ENCODE data around the gene ADNP. TPM values are rescaled to one million over a fixed set of nuclear protein-coding genes. Genes with fewer than 3 reads are reported as not detected.

Gene ADNP
- total and polyA plus RNA-seq, 3 experiments from 2014 or later = 11.9 to 78.6 (median 78.1) TPM

GRCh38 chr20:50921803-50922501 is 9.3 kb downstream of the ADNP start:
- Histone ChIP-seq H3K27me3 (ENCODE audit: insufficient read depth, low read length, poor library complexity, severe bottlenecking) (no peaks in the 10 kb centered on the region), H3K4me1 (ENCODE audit: insufficient read depth, low read length) (peaks cover 62% of the 10 kb centered on the region), H3K36me3 (ENCODE audit: insufficient read depth, low read length) (peaks cover 4% of the 10 kb centered on the region), H3K4me3 (ENCODE audit: low read length) (no peak overlapping the region), H3K27ac (ENCODE audit: low read depth, low read length) (no peak overlapping the region), H3K9me3 (ENCODE audit: low read length) (no peaks in the 10 kb centered on the region)
- peaks cover 0 to 54% (median 6%) of the 10 kb centered on the region in 3 donors for H3K36me3 Mint-ChIP-seq
- CTCF ChIA-PET = interaction anchor here (1.1 to 15.9 kb wide), 4 partner anchors 9 to 127 kb away, joined by 3 to 278 read pairs (median 6); partner anchors contain the start of genes ADNP and BCAS4
- peak overlapping the region in 7 of 8 donors; percentile 32 to 83 (median 76) for H3K27ac Mint-ChIP-seq
- no peaks in the 10 kb centered on the region for H3K9me3 Mint-ChIP-seq
- peaks cover 79 to 93% (median 89%) of the 10 kb centered on the region in 3 donors for H3K4me1 Mint-ChIP-seq
- H3K4me3 Mint-ChIP-seq = peak overlapping the region in 2 of 7 donors; percentile 2 to 8
- DNase-seq = no peak
- H3K27me3 Mint-ChIP-seq = no peaks in the 10 kb centered on the region
- POLR2A ChIA-PET = interaction anchor here (0.7 to 1.6 kb wide), 2 partner anchors 9 to 41 kb away, joined by 4 to 7 read pairs; partner anchors contain the start of gene ADNP

- H3K27ac ChIP-seq (ENCODE audit: low read depth, low read length) = no peak overlapping the region
- Mint-ChIP-seq H3K9me3 (no peaks in the 10 kb centered on the region), H3K27ac (peak overlapping the region in 7 of 8 donors; percentile 17 to 83 (median 38))
Observed at GRCh38 chr20:50920997-50921396, 10.2 kb downstream of the ADNP start.

GRCh38 chr20:50919567-50919966 is 11.7 kb downstream of the ADNP start:
- no peak overlapping the region for H3K4me3 ChIP-seq (ENCODE audit: low read length)
- H3K27ac Mint-ChIP-seq = peak overlapping the region in 5 of 8 donors; percentile 5 to 90 (median 80)
- H3K9me3 ChIP-seq (ENCODE audit: low read length) = no peaks in the 10 kb centered on the region
- POLR2A ChIA-PET = interaction anchor here (1.2 kb wide), 1 partner anchor 9 kb away, joined by 9 read pairs; no protein-coding TSS in a partner anchor
- CTCF ChIA-PET = interaction anchor here (1.5 to 1.6 kb wide), 2 partner anchors 10 to 125 kb away, joined by 5 to 10 read pairs; partner anchors contain the start of gene BCAS4
- peak overlapping the region in 3 of 7 donors; percentile 8 to 45 (median 29) for H3K4me3 Mint-ChIP-seq
- H3K36me3 ChIP-seq (ENCODE audit: insufficient read depth, low read length) = peaks cover 4% of the 10 kb centered on the region
- H3K27me3 ChIP-seq (ENCODE audit: insufficient read depth, low read length, poor library complexity, severe bottlenecking) = no peaks in the 10 kb centered on the region
- peaks cover 0 to 40% (median 6%) of the 10 kb centered on the region in 3 donors for H3K36me3 Mint-ChIP-seq
- H3K27me3 Mint-ChIP-seq = no peaks in the 10 kb centered on the region
- H3K4me1 ChIP-seq (ENCODE audit: insufficient read depth, low read length) = peaks cover 66% of the 10 kb centered on the region
- no peaks in the 10 kb centered on the region for H3K9me3 Mint-ChIP-seq
- no peak for DNase-seq
- no peak overlapping the region for H3K27ac ChIP-seq (ENCODE audit: low read depth, low read length)
- peaks cover 79 to 93% (median 89%) of the 10 kb centered on the region in 3 donors for H3K4me1 Mint-ChIP-seq

More at GRCh38 chr20:50920997-50921396, 10.2 kb downstream of the ADNP start:
- H3K36me3 Mint-ChIP-seq = peaks cover 0 to 50% (median 6%) of the 10 kb centered on the region in 3 donors
- POLR2A ChIA-PET = interaction anchor here (1.6 kb wide), 1 partner anchor 10 kb away, joined by 7 read pairs; the partner anchor contains the start of gene ADNP
- CTCF ChIA-PET = interaction anchor here (1.2 to 15.9 kb wide), 3 partner anchors 8 to 126 kb away, joined by 5 to 278 read pairs (median 7); partner anchors contain the start of genes ADNP and BCAS4
- Histone ChIP-seq H3K4me1 (ENCODE audit: insufficient read depth, low read length) (peaks cover 69% of the 10 kb centered on the region), H3K4me3 (ENCODE audit: low read length) (no peak overlapping the region), H3K9me3 (ENCODE audit: low read length) (no peaks in the 10 kb centered on the region), H3K36me3 (ENCODE audit: insufficient read depth, low read length) (peaks cover 4% of the 10 kb centered on the region), H3K27me3 (ENCODE audit: insufficient read depth, low read length, poor library complexity, severe bottlenecking) (no peaks in the 10 kb centered on the region)
- H3K4me1 Mint-ChIP-seq = peaks cover 82 to 93% (median 89%) of the 10 kb centered on the region in 3 donors
- DNase-seq = peak in 2 of 5 donors; percentile 4 to 26
- no peaks in the 10 kb centered on the region for H3K27me3 Mint-ChIP-seq
- H3K4me3 Mint-ChIP-seq = no peak overlapping the region

- POLR2A ChIA-PET = no interaction called here
- Histone ChIP-seq H3K27me3 (ENCODE audit: insufficient read depth, low read length, poor library complexity, severe bottlenecking) (no peaks in the 10 kb centered on the region), H3K4me1 (ENCODE audit: insufficient read depth, low read length) (peaks cover 70% of the 10 kb centered on the region), H3K9me3 (ENCODE audit: low read length) (no peaks in the 10 kb centered on the region), H3K4me3 (ENCODE audit: low read length) (no peak overlapping the region), H3K36me3 (ENCODE audit: insufficient read depth, low read length) (peaks cover 4% of the 10 kb centered on the region), H3K27ac (ENCODE audit: low read depth, low read length) (no peak overlapping the region)
- DNase-seq = no peak
- H3K27me3 Mint-ChIP-seq = no peaks in the 10 kb centered on the region
- peaks cover 0 to 42% (median 6%) of the 10 kb centered on the region in 3 donors for H3K36me3 Mint-ChIP-seq
- H3K9me3 Mint-ChIP-seq = no peaks in the 10 kb centered on the region
- peak overlapping the region in 3 of 8 donors; percentile 62 to 95 (median 66) for H3K27ac Mint-ChIP-seq
- CTCF ChIA-PET = interaction anchor here (1.5 to 1.6 kb wide), 2 partner anchors 11 to 124 kb away, joined by 5 to 10 read pairs; partner anchors contain the start of gene BCAS4
- peak overlapping the region in 1 of 7 donors; percentile 11 for H3K4me3 Mint-ChIP-seq
- peaks cover 80 to 93% (median 90%) of the 10 kb centered on the region in 3 donors for H3K4me1 Mint-ChIP-seq
Observed at GRCh38 chr20:50918403-50918802, 12.8 kb downstream of the ADNP start.

GRCh38 chr20:50916934-50917333 is 14.3 kb downstream of the ADNP start:
- H3K27me3 ChIP-seq (ENCODE audit: insufficient read depth, low read length, poor library complexity, severe bottlenecking) = no peaks in the 10 kb centered on the region
- Mint-ChIP-seq H3K27ac (peak overlapping the region in 7 of 8 donors; percentile 9 to 86 (median 70)), H3K27me3 (no peaks in the 10 kb centered on the region), H3K9me3 (no peaks in the 10 kb centered on the region), H3K36me3 (peaks cover 0 to 39% (median 7%) of the 10 kb centered on the region in 3 donors), H3K4me3 (peak overlapping the region in 5 of 7 donors; percentile 31 to 62 (median 39)), H3K4me1 (peaks cover 81 to 94% (median 92%) of the 10 kb centered on the region in 3 donors)
- H3K4me1 ChIP-seq (ENCODE audit: insufficient read depth, low read length) = peaks cover 67% of the 10 kb centered on the region
- ChIA-PET POLR2A (interaction anchor here (0.6 kb wide), 1 partner anchor 13 kb away, joined by 3 read pairs; no protein-coding TSS in a partner anchor), CTCF (interaction anchor here (1.1 to 5.2 kb wide), 4 partner anchors 12 to 126 kb away, joined by 3 to 32 read pairs (median 10); partner anchors contain the start of genes ADNP and BCAS4)
- H3K9me3 ChIP-seq (ENCODE audit: low read length) = no peaks in the 10 kb centered on the region
- H3K4me3 ChIP-seq (ENCODE audit: low read length) = no peak overlapping the region
- no peaks in the 10 kb centered on the region for H3K36me3 ChIP-seq (ENCODE audit: insufficient read depth, low read length)
- H3K27ac ChIP-seq (ENCODE audit: low read depth, low read length) = no peak overlapping the region
- DNase-seq = no peak

- H3K4me1 Mint-ChIP-seq = peaks cover 82 to 94% (median 92%) of the 10 kb centered on the region in 3 donors
- Histone ChIP-seq H3K27me3 (ENCODE audit: insufficient read depth, low read length, poor library complexity, severe bottlenecking) (no peaks in the 10 kb centered on the region), H3K4me1 (ENCODE audit: insufficient read depth, low read length) (peaks cover 67% of the 10 kb centered on the region), H3K9me3 (ENCODE audit: low read length) (no peaks in the 10 kb centered on the region), H3K4me3 (ENCODE audit: low read length) (no peak overlapping the region), H3K27ac (ENCODE audit: low read depth, low read length) (no peak overlapping the region), H3K36me3 (ENCODE audit: insufficient read depth, low read length) (no peaks in the 10 kb centered on the region)
- peak overlapping the region in 1 of 7 donors; percentile 50 for H3K4me3 Mint-ChIP-seq
- peaks cover 0 to 44% (median 7%) of the 10 kb centered on the region in 3 donors for H3K36me3 Mint-ChIP-seq
- DNase-seq = no peak
- H3K27ac Mint-ChIP-seq = peak overlapping the region in 6 of 8 donors; percentile 9 to 73 (median 59)
- ChIA-PET POLR2A (interaction anchor here (0.6 kb wide), 1 partner anchor 14 kb away, joined by 3 read pairs; no protein-coding TSS in a partner anchor), CTCF (interaction anchor here (1.1 to 5.2 kb wide), 5 partner anchors 7 to 126 kb away, joined by 3 to 32 read pairs (median 7); partner anchors contain the start of genes ADNP and BCAS4)
- H3K9me3 Mint-ChIP-seq = no peaks in the 10 kb centered on the region
- H3K27me3 Mint-ChIP-seq = no peaks in the 10 kb centered on the region
Observed at GRCh38 chr20:50916257-50916656, 15.0 kb downstream of the ADNP start.

GRCh38 chr20:50915424-50915823 is 15.8 kb downstream of the ADNP start:
- CTCF ChIA-PET = interaction anchor here (1.3 to 5.2 kb wide), 4 partner anchors 8 to 121 kb away, joined by 3 to 32 read pairs (median 10); partner anchors contain the start of genes ADNP and BCAS4
- H3K4me3 ChIP-seq (ENCODE audit: low read length) = no peak overlapping the region
- Mint-ChIP-seq H3K4me3 (peak overlapping the region in 2 of 7 donors; percentile 31 to 35), H3K4me1 (peaks cover 80 to 94% (median 92%) of the 10 kb centered on the region in 3 donors), H3K9me3 (no peaks in the 10 kb centered on the region), H3K27ac (peak overlapping the region in 7 of 8 donors; percentile 19 to 80 (median 41)), H3K36me3 (peaks cover 0 to 41% (median 7%) of the 10 kb centered on the region in 3 donors), H3K27me3 (no peaks in the 10 kb centered on the region)
- H3K27me3 ChIP-seq (ENCODE audit: insufficient read depth, low read length, poor library complexity, severe bottlenecking) = no peaks in the 10 kb centered on the region
- peaks cover 70% of the 10 kb centered on the region for H3K4me1 ChIP-seq (ENCODE audit: insufficient read depth, low read length)
- no peaks in the 10 kb centered on the region for H3K9me3 ChIP-seq (ENCODE audit: low read length)
- H3K36me3 ChIP-seq (ENCODE audit: insufficient read depth, low read length) = no peaks in the 10 kb centered on the region
- POLR2A ChIA-PET = interaction anchor here (0.6 to 0.9 kb wide), 2 partner anchors 16 to 30 kb away, joined by 3 read pairs; partner anchors contain the start of gene ADNP
- no peak for DNase-seq
- H3K27ac ChIP-seq (ENCODE audit: low read depth, low read length) = no peak overlapping the region
